ENCODE results near the gene CCL21. TPM values are rescaled to one million over a fixed set of nuclear protein-coding genes. Genes with fewer than 3 reads are reported as not detected.
"Not testable (repeated sequence)": the region's sequence is repeated elsewhere in the genome, so short reads cannot be mapped to it uniquely, and the experiment has no call there.

CCL21 gene
- total RNA-seq, 1 experiment from 2014 or later: not detected

- TF ChIP-seq ERG (CRISPR knock-in tag; IDR thresholded peaks at IDR 0.05): no peak
- no peak for TF ChIP-seq IRF1 (CRISPR knock-in tag; IDR thresholded peaks at IDR 0.05)
- no peak for TF ChIP-seq ZNF416 (CRISPR knock-in tag; IDR thresholded peaks at IDR 0.05)
- TF ChIP-seq ATF2 (CRISPR knock-in tag; IDR thresholded peaks at IDR 0.05; ENCODE audit: borderline replicate concordance, low read depth): no peak
- no peak for TF ChIP-seq PRRX2 (CRISPR knock-in tag; IDR thresholded peaks at IDR 0.05)
These were observed 49.6 kb upstream of the CCL21 start (continued) for GRCh38 chr9:34759432-34760134.

- POLR2A ChIA-PET; H3K27ac Mint-ChIP-seq; H3K4me1 Mint-ChIP-seq; DNase-seq (ENCODE audit: low spot score); H3K4me3 Mint-ChIP-seq; H3K36me3 Mint-ChIP-seq; ATAC-seq: not testable (repeated sequence)
- Mint-ChIP-seq H3K27me3 (ENCODE audit: low read depth) (peaks cover 40% of the 10 kb centered on the region), H3K9me3 (peaks cover 14% of the 10 kb centered on the region)
- CTCF ChIA-PET: interaction anchor here (1.2 kb wide), 1 partner anchor 10 kb away, joined by 3 read pairs; no protein-coding TSS in a partner anchor
These were observed 40.4 kb upstream of the CCL21 start for GRCh38 chr9:34750320-34750719.

GRCh38 chr9:34746526-34746925, 36.6 kb upstream of the CCL21 start:
- Mint-ChIP-seq H3K4me3 (no peak overlapping the region), H3K27me3 (ENCODE audit: low read depth) (peaks cover 10% of the 10 kb centered on the region), H3K4me1 (no peaks in the 10 kb centered on the region), H3K36me3 (no peaks in the 10 kb centered on the region), H3K9me3 (peaks cover 19% of the 10 kb centered on the region), H3K27ac (no peak overlapping the region)
- TF ChIP-seq ZSCAN18 (CRISPR knock-in tag; IDR thresholded peaks at IDR 0.05) (no peak), ZNF281 (CRISPR knock-in tag; IDR thresholded peaks at IDR 0.05) (no peak), NFYB (CRISPR knock-in tag; conservative IDR thresholded peaks at IDR 0.05; ENCODE audit: low read depth) (no peak), ZNF219 (CRISPR knock-in tag; IDR thresholded peaks at IDR 0.05; ENCODE audit: borderline replicate concordance) (no peak), ATF6 (CRISPR knock-in tag; IDR thresholded peaks at IDR 0.05) (no peak), ZNF138 (CRISPR knock-in tag; conservative IDR thresholded peaks at IDR 0.05) (no peak)
- DNase-seq (ENCODE audit: low spot score) (no peak), ATAC-seq (no peak)
- ChIA-PET CTCF (interaction anchor here (2.6 kb wide), 1 partner anchor 45 kb away, joined by 14 read pairs; no protein-coding TSS in a partner anchor), POLR2A (no interaction called here)

Data from WTC11 (cell line).